NCI-H748 treated with DMSO at 0.1 percent for 48 hours (cell line): ENCODE measurements around the gene HMGA1.
"Not testable (repeated sequence)": the region's sequence is repeated elsewhere in the genome, so short reads cannot be mapped to it uniquely, and the experiment has no call there.

Source experiments
- DNase-seq: peaks from one replicate; lab custom pipeline; 2025; lab: John Stamatoyannopoulos, UW

The HMGA1 gene

GRCh38 chr6:34240329-34241248 is 3.9 kb downstream of the HMGA1 start:
- DNase-seq, result no peak

DNA sequence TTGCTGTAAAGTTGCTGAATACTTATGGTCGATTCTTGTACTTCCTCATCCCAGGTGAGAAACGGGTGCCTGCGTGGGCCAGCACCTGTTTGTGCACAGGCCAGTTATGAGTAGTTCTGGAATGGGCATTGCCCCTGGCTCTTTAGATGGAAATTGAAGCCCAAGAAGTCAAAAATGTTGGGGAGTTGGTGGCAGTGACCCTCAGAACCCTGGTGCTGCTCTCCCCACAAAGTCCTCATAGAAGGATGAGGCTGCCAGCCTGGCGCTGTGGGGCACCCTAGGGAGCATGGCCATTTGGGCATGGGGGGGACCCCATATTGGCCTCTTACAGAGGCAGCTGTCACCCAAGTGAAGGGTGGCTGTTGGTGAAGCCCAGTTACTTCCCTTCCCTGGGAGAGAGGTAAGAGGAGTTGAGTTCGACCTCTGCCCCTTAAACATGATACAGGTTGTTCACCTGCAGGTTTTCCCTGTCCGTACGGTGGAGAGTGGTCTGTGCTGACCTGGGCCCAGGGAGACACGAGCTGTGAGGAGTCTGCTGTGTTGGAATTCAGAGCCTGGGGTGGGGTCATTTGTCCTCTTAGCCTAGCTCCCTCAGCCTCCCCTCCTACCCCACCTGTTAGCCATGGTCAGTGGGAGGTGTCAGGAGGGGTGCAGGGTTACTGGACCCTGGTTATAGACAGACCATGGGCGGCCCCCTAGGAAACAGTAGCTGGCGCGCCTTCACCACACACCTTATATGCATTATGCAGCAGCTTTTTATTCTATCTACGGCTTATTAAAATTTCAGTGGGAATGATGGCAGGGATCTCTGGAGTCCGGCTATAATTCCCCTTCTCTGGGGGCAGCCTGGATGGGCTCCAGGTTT is 4.9 kb downstream of the HMGA1 start:
- DNase-seq, result no peak

- DNase-seq, result no peak
Observed at GRCh38 chr6:34242252-34243130, 5.8 kb downstream of the HMGA1 start.

GRCh38 chr6:34243131-34243771 is 6.6 kb downstream of the HMGA1 start:
- no peak for DNase-seq

DNA sequence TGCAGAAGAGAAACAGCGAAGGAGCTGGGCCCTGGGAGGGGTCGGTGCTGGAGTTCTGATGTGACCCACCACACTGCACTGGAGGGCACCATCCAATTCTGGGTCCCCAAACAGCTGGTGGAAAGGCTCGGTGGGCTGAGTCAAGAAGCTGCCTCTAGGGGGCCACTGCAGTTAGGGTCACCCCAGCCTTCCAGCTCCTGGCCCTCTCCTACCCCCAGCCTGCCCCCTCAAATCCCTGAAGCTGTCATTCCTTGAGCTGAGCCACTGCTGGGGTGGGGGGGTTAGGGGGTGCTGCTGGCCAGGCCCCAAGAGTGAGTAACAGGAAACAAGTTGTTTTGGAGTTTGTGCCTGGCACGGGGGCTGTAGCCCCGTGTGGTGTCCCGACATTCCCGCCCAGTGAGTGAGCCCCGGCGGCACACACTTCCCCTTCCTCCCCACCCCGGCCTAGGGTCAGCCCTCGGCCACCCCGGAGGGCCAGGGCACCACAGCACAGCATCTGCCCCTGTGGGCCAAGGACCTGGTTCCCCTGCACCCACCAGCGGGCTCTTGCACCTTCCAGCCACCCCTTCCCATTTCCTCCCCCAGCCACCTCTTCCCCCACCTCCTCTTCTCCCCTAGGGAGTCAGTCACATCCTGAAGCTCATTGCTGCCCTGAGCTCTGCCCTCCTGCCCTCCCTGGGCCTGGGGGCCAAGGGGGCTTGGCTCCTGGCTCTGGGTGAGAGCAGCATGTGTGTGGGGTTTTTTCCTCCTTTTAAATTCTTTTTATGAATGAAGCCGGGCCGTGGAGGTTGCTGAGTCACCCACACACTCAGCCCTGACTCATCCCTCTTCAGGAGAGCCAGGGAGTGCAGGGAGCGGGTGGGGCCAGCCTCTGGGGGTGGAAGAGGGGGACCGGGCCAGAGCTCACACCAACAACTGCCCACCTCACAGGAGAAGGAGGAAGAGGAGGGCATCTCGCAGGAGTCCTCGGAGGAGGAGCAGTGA is 7.5 kb downstream of the HMGA1 start:
- no peak for DNase-seq

DNA sequence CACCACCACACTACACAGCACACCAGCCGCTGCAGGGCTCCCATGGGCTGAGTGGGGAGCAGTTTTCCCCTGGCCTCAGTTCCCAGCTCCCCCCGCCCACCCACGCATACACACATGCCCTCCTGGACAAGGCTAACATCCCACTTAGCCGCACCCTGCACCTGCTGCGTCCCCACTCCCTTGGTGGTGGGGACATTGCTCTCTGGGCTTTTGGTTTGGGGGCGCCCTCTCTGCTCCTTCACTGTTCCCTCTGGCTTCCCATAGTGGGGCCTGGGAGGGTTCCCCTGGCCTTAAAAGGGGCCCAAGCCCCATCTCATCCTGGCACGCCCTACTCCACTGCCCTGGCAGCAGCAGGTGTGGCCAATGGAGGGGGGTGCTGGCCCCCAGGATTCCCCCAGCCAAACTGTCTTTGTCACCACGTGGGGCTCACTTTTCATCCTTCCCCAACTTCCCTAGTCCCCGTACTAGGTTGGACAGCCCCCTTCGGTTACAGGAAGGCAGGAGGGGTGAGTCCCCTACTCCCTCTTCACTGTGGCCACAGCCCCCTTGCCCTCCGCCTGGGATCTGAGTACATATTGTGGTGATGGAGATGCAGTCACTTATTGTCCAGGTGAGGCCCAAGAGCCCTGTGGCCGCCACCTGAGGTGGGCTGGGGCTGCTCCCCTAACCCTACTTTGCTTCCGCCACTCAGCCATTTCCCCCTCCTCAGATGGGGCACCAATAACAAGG is 8.5 kb downstream of the HMGA1 start:
- not testable (repeated sequence) for DNase-seq

- DNase-seq, result not testable (repeated sequence)
Observed at GRCh38 chr6:34245761-34246140, 9.1 kb downstream of the HMGA1 start.

GRCh38 chr6:34246249-34246562 is 9.5 kb downstream of the HMGA1 start:
- no peak for DNase-seq

GRCh38 chr6:34246563-34247391 is 10.1 kb downstream of the HMGA1 start:
- DNase-seq, result no peak

GRCh38 chr6:34247481-34248197 is 11.0 kb downstream of the HMGA1 start:
- no peak for DNase-seq

DNA sequence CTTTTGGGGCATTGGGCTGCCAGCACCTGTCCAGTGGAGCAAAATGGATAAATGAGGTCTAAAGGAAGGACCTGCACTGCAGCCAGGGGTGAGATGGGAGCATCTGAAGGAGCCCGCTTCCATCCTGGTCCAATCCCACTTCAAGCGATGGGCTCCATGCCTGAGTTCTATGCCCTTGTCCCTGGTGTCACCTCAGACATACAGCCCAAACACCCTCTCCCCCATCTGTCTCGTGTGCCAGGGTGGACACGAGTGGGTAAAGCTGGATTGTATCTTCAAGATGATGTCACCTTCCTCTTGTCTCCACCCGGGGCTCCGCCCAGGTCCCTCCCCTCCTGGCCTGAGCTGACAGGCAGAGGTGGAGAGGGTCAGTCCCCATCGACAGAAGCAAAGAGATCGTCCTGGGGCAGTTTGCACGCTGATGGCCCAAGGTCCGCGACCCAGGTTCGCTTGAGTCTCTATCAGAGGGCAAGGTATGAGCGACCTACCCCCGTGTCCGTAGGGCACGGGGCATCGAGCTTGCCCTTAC is 11.6 kb downstream of the HMGA1 start:
- DNase-seq, result no peak

GRCh38 chr6:34248727-34249468 is 12.2 kb downstream of the HMGA1 start, which contains the start of gene SMIM29:
SMIM29 (minus strand) TSS chr6:34249006; CDS start chr6:34247791, 1,215 bp downstream.
- DNase-seq, result peak; percentile 95

- no peak for DNase-seq
Observed at GRCh38 chr6:34249469-34250261, 13.0 kb downstream of the HMGA1 start.

- peak; percentile 61 for DNase-seq
Observed at GRCh38 chr6:34252395-34252794, 15.7 kb downstream of the HMGA1 start.

GRCh38 chr6:34259529-34260069 is 22.9 kb downstream of the HMGA1 start:
- no peak for DNase-seq
